Lower leg skin (tissue), 3 donors: ENCODE measurements around the gene SLC9A9.

Experiments used
- POLR2A ChIP-seq, 2 donors: fragments of 450-650 bp; IDR thresholded peaks; one replicate each; pipeline ENCODE4 v1.6.1; 2016 to 2017; ENCODE audit warnings: antibody characterized with exemption in 2 of 2, mild to moderate bottlenecking in 1 of 2, moderate library complexity in 1 of 2
- TF ChIP-seq, protein P1 (sequence below), 3 donors: fragments of 450-650 bp; IDR thresholded peaks; one replicate each; pipeline ENCODE4 v1.5.1; 2016; ENCODE audit warnings: antibody characterized with exemption in 3 of 3, mild to moderate bottlenecking in 3 of 3, moderate library complexity in 2 of 3

DNA sequence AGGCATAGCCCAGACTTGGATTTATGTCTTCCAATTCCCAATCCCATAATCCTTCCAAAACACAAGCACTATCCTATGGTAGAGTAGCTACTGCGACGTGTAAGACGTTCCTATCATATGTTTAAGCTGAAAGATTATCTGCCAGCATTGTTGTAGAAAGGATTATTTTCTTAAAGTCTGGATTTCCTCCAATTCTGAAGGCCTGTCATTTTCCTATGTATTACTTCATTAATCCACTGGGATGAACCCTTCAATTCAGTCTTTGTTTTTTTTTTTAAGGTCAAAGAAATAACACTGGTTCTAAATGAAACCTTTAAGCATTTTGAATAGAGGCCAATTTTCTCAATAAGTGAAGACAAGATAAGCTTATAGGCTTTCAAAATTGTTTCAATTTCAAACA, 289.0 kb downstream of the SLC9A9 start:
- TF ChIP-seq, protein P1, sequence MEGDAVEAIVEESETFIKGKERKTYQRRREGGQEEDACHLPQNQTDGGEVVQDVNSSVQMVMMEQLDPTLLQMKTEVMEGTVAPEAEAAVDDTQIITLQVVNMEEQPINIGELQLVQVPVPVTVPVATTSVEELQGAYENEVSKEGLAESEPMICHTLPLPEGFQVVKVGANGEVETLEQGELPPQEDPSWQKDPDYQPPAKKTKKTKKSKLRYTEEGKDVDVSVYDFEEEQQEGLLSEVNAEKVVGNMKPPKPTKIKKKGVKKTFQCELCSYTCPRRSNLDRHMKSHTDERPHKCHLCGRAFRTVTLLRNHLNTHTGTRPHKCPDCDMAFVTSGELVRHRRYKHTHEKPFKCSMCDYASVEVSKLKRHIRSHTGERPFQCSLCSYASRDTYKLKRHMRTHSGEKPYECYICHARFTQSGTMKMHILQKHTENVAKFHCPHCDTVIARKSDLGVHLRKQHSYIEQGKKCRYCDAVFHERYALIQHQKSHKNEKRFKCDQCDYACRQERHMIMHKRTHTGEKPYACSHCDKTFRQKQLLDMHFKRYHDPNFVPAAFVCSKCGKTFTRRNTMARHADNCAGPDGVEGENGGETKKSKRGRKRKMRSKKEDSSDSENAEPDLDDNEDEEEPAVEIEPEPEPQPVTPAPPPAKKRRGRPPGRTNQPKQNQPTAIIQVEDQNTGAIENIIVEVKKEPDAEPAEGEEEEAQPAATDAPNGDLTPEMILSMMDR (IDR thresholded peaks at IDR 0.05) = no peak
- no peak for TF ChIP-seq POLR2A (IDR thresholded peaks at IDR 0.05)
